IMR-90 (cell line): ENCODE data around the gene AKT1S1.

Source experiments
- CHD1 ChIP-seq: IDR thresholded peaks from 2 replicates; pipeline ENCODE4 v1.6.1; 2012; ENCODE audit warnings: low read depth, low read length, improper control_type of control experiment
- CTCF ChIP-seq: conservative IDR thresholded peaks from 2 replicates; pipeline ENCODE4 v1.5.1; 2012; ENCODE audit warnings: mild to moderate bottlenecking, low read depth, low read length, improper control_type of control experiment
- ELK1 ChIP-seq: fragments of 150-350 bp; IDR thresholded peaks from 2 replicates; pipeline ENCODE4 v1.6.1; 2016; ENCODE audit warnings: low read depth, mild to moderate bottlenecking, low read length, moderate library complexity, borderline replicate concordance
- FOS ChIP-seq: fragments of 150-350 bp; IDR thresholded peaks from 2 replicates; pipeline ENCODE4 v1.6.1; 2016; ENCODE audit warnings: low read depth, low read length
- MAZ ChIP-seq: IDR thresholded peaks from 2 replicates; pipeline ENCODE4 v1.6.1; 2012; ENCODE audit warnings: low read depth, mild to moderate bottlenecking, low read length, improper control_type of control experiment, moderate library complexity, borderline replicate concordance
- MXI1 ChIP-seq: IDR thresholded peaks from 2 replicates; pipeline ENCODE4 v1.6.1; 2012; ENCODE audit warnings: low read depth, mild to moderate bottlenecking, low read length, moderate library complexity, borderline replicate concordance
- NFE2L2 ChIP-seq: fragments of 150-350 bp; IDR thresholded peaks from 2 replicates; pipeline ENCODE4 v1.6.1; 2016; ENCODE audit warnings: low read depth, mild to moderate bottlenecking, low read length
- POLR2A ChIP-seq: IDR thresholded peaks from 2 replicates; pipeline ENCODE4 v1.6.1; 2012; ENCODE audit warnings: mild to moderate bottlenecking, low read depth, low read length
- RAD21 ChIP-seq: IDR thresholded peaks from 2 replicates; pipeline ENCODE4 v1.6.1; 2012; ENCODE audit warnings: low read length, improper control_type of control experiment
- RCOR1 ChIP-seq: IDR thresholded peaks from 2 replicates; pipeline ENCODE4 v1.6.1; 2012; ENCODE audit warnings: mild to moderate bottlenecking, low read length, improper control_type of control experiment; ENCODE audit not compliant: insufficient replicate concordance
- RFX5 ChIP-seq: IDR thresholded peaks from 2 replicates; pipeline ENCODE4 v1.8.0; 2012; ENCODE audit warnings: low read depth, mild to moderate bottlenecking, low read length, moderate library complexity
- SMC3 ChIP-seq: fragments of 150-350 bp; IDR thresholded peaks from 2 replicates; pipeline ENCODE4 v1.6.1; 2016; ENCODE audit warnings: low read depth, mild to moderate bottlenecking, antibody characterized with exemption, low read length, moderate library complexity

- no peak for TF ChIP-seq NFE2L2
- no peak for TF ChIP-seq CTCF
- TF ChIP-seq POLR2A = no peak
- TF ChIP-seq RCOR1 = no peak
- TF ChIP-seq MAZ = no peak
- no peak for TF ChIP-seq FOS
- TF ChIP-seq ELK1 = no peak
- TF ChIP-seq RAD21 = no peak
- TF ChIP-seq MXI1 = no peak
- no peak for TF ChIP-seq SMC3
- no peak for TF ChIP-seq RFX5
- no peak for TF ChIP-seq CHD1
Measured at GRCh38 chr19:49837009-49837310, 40.2 kb downstream of the AKT1S1 start.
